ENCODE measurements around the gene SNX25.
"Not testable (repeated sequence)": the region's sequence is repeated elsewhere in the genome, so short reads cannot be mapped to it uniquely, and the experiment has no call there.

Gene SNX25

GRCh38 chr4:185329879-185330510, 120.6 kb downstream of the SNX25 start:
- not testable (repeated sequence) for H3K27me3 ChIP-seq (replicated peaks; ENCODE audit: control insufficient read depth, insufficient read depth, low read length, poor library complexity, severe bottlenecking); DNase-seq; H3K9me3 ChIP-seq (ENCODE audit: control insufficient read depth, low read length); H3K4me1 ChIP-seq (ENCODE audit: control insufficient read depth, insufficient read depth, low read length, poor library complexity, severe bottlenecking); H3K36me3 ChIP-seq (ENCODE audit: control insufficient read depth, insufficient read depth, low read length); H3K4me3 ChIP-seq (ENCODE audit: insufficient read depth, low read depth, low read length, poor library complexity, severe bottlenecking); H3K27ac ChIP-seq (ENCODE audit: insufficient read depth, low read length, poor library complexity, severe bottlenecking)

GRCh38 chr4:185332575-185333464, 123.4 kb downstream of the SNX25 start:
- Histone ChIP-seq H3K27ac (ENCODE audit: insufficient read depth, low read length, poor library complexity, severe bottlenecking) (no peak overlapping the region), H3K27me3 (replicated peaks; ENCODE audit: control insufficient read depth, insufficient read depth, low read length, poor library complexity, severe bottlenecking) (no peaks in the 10 kb centered on the region)

GRCh38 chr4:185334326-185334725, 124.9 kb downstream of the SNX25 start:
- Histone ChIP-seq H3K27ac (ENCODE audit: insufficient read depth, low read length, poor library complexity, severe bottlenecking) (no peak overlapping the region), H3K4me3 (ENCODE audit: insufficient read depth, low read depth, low read length, poor library complexity, severe bottlenecking) (no peak overlapping the region), H3K9me3 (ENCODE audit: control insufficient read depth, low read length) (no peaks in the 10 kb centered on the region), H3K4me1 (ENCODE audit: control insufficient read depth, insufficient read depth, low read length, poor library complexity, severe bottlenecking) (no peaks in the 10 kb centered on the region), H3K27me3 (replicated peaks; ENCODE audit: control insufficient read depth, insufficient read depth, low read length, poor library complexity, severe bottlenecking) (no peaks in the 10 kb centered on the region), H3K36me3 (ENCODE audit: control insufficient read depth, insufficient read depth, low read length) (no peaks in the 10 kb centered on the region)
- DNase-seq: no peak

More at GRCh38 chr4:185332575-185333464, 123.4 kb downstream of the SNX25 start:
- Histone ChIP-seq H3K4me1 (ENCODE audit: control insufficient read depth, insufficient read depth, low read length, poor library complexity, severe bottlenecking) (no peaks in the 10 kb centered on the region), H3K9me3 (ENCODE audit: control insufficient read depth, low read length) (no peaks in the 10 kb centered on the region), H3K36me3 (ENCODE audit: control insufficient read depth, insufficient read depth, low read length) (no peaks in the 10 kb centered on the region), H3K4me3 (ENCODE audit: insufficient read depth, low read depth, low read length, poor library complexity, severe bottlenecking) (no peak overlapping the region)
- no peak for DNase-seq

GRCh38 chr4:185335579-185335978, 126.2 kb downstream of the SNX25 start:
- Histone ChIP-seq H3K9me3 (ENCODE audit: control insufficient read depth, low read length) (no peaks in the 10 kb centered on the region), H3K4me3 (ENCODE audit: insufficient read depth, low read depth, low read length, poor library complexity, severe bottlenecking) (no peak overlapping the region), H3K27me3 (replicated peaks; ENCODE audit: control insufficient read depth, insufficient read depth, low read length, poor library complexity, severe bottlenecking) (no peaks in the 10 kb centered on the region), H3K4me1 (ENCODE audit: control insufficient read depth, insufficient read depth, low read length, poor library complexity, severe bottlenecking) (no peaks in the 10 kb centered on the region), H3K27ac (ENCODE audit: insufficient read depth, low read length, poor library complexity, severe bottlenecking) (no peak overlapping the region), H3K36me3 (ENCODE audit: control insufficient read depth, insufficient read depth, low read length) (no peaks in the 10 kb centered on the region)
- no peak for DNase-seq

- Histone ChIP-seq H3K36me3 (ENCODE audit: control insufficient read depth, insufficient read depth, low read length) (no peaks in the 10 kb centered on the region), H3K27ac (ENCODE audit: insufficient read depth, low read length, poor library complexity, severe bottlenecking) (no peak overlapping the region), H3K27me3 (replicated peaks; ENCODE audit: control insufficient read depth, insufficient read depth, low read length, poor library complexity, severe bottlenecking) (no peaks in the 10 kb centered on the region), H3K4me1 (ENCODE audit: control insufficient read depth, insufficient read depth, low read length, poor library complexity, severe bottlenecking) (peaks cover 1% of the 10 kb centered on the region), H3K4me3 (ENCODE audit: insufficient read depth, low read depth, low read length, poor library complexity, severe bottlenecking) (no peak overlapping the region), H3K9me3 (ENCODE audit: control insufficient read depth, low read length) (no peaks in the 10 kb centered on the region)
- DNase-seq: no peak
These were observed 130.5 kb downstream of the SNX25 start for GRCh38 chr4:185339941-185340340.

GRCh38 chr4:185341377-185341776, 132.0 kb downstream of the SNX25 start:
- H3K27ac ChIP-seq (ENCODE audit: insufficient read depth, low read length, poor library complexity, severe bottlenecking): no peak overlapping the region
- no peaks in the 10 kb centered on the region for H3K9me3 ChIP-seq (ENCODE audit: control insufficient read depth, low read length)
- no peaks in the 10 kb centered on the region for H3K36me3 ChIP-seq (ENCODE audit: control insufficient read depth, insufficient read depth, low read length)
- peaks cover 4% of the 10 kb centered on the region for H3K4me1 ChIP-seq (ENCODE audit: control insufficient read depth, insufficient read depth, low read length, poor library complexity, severe bottlenecking)
- H3K4me3 ChIP-seq (ENCODE audit: insufficient read depth, low read depth, low read length, poor library complexity, severe bottlenecking): no peak overlapping the region
- DNase-seq: no peak
- H3K27me3 ChIP-seq (replicated peaks; ENCODE audit: control insufficient read depth, insufficient read depth, low read length, poor library complexity, severe bottlenecking): no peaks in the 10 kb centered on the region

- Histone ChIP-seq H3K36me3 (ENCODE audit: control insufficient read depth, insufficient read depth, low read length) (peaks cover 1% of the 10 kb centered on the region), H3K27ac (ENCODE audit: insufficient read depth, low read length, poor library complexity, severe bottlenecking) (no peak overlapping the region)
These were observed 132.4 kb downstream of the SNX25 start for GRCh38 chr4:185341841-185342240.

GRCh38 chr4:185343726-185344581, 134.6 kb downstream of the SNX25 start:
- Histone ChIP-seq H3K9me3 (ENCODE audit: control insufficient read depth, low read length) (no peaks in the 10 kb centered on the region), H3K4me3 (ENCODE audit: insufficient read depth, low read depth, low read length, poor library complexity, severe bottlenecking) (no peak overlapping the region), H3K27ac (ENCODE audit: insufficient read depth, low read length, poor library complexity, severe bottlenecking) (no peak overlapping the region), H3K4me1 (ENCODE audit: control insufficient read depth, insufficient read depth, low read length, poor library complexity, severe bottlenecking) (peaks cover 4% of the 10 kb centered on the region), H3K36me3 (ENCODE audit: control insufficient read depth, insufficient read depth, low read length) (peaks cover 4% of the 10 kb centered on the region), H3K27me3 (replicated peaks; ENCODE audit: control insufficient read depth, insufficient read depth, low read length, poor library complexity, severe bottlenecking) (no peaks in the 10 kb centered on the region)
- no peak for DNase-seq

More at GRCh38 chr4:185341841-185342240, 132.4 kb downstream of the SNX25 start:
- peaks cover 4% of the 10 kb centered on the region for H3K4me1 ChIP-seq (ENCODE audit: control insufficient read depth, insufficient read depth, low read length, poor library complexity, severe bottlenecking)
- H3K4me3 ChIP-seq (ENCODE audit: insufficient read depth, low read depth, low read length, poor library complexity, severe bottlenecking): no peak overlapping the region
- no peaks in the 10 kb centered on the region for H3K27me3 ChIP-seq (replicated peaks; ENCODE audit: control insufficient read depth, insufficient read depth, low read length, poor library complexity, severe bottlenecking)
- no peaks in the 10 kb centered on the region for H3K9me3 ChIP-seq (ENCODE audit: control insufficient read depth, low read length)
- no peak for DNase-seq

DNA sequence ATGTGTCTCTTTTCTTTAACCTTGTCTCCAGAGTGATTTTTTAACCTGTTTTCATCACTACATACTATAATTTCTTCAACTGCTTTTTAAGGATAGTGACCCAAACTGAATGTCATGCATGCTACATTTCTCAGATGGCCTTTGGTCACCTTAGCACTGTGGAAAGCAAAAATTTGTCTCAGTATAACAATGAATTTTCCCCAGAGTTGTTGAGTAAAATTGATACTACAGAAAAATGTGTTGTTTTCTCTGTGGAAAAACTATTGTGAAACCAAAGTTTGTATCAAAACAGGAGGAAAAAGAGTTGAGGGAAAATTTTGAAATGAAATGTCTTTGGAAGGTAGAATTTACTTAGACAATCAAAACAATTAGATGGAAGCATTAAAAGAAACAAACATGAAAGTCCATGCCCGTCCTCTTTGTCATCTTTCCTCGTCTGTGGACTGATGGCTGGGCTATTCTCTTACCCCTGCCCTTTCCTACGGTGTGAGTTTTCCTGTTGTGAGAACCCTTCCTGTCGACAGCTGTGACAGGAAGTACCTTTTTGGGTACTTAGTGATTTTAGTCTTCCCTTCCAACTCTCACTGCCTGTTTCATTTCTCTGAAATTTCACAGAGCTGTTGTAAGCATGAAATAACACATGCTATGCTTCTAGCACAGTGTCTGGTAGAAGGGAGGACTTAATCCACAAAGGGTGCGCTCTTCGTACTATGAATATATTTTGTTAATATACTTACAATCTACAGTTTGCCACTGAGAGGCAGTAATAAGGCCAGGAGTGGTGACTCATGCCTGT, 135.5 kb downstream of the SNX25 start:
- Histone ChIP-seq H3K27me3 (replicated peaks; ENCODE audit: control insufficient read depth, insufficient read depth, low read length, poor library complexity, severe bottlenecking) (no peaks in the 10 kb centered on the region), H3K36me3 (ENCODE audit: control insufficient read depth, insufficient read depth, low read length) (peaks cover 4% of the 10 kb centered on the region), H3K9me3 (ENCODE audit: control insufficient read depth, low read length) (no peaks in the 10 kb centered on the region), H3K27ac (ENCODE audit: insufficient read depth, low read length, poor library complexity, severe bottlenecking) (no peak overlapping the region), H3K4me3 (ENCODE audit: insufficient read depth, low read depth, low read length, poor library complexity, severe bottlenecking) (no peak overlapping the region), H3K4me1 (ENCODE audit: control insufficient read depth, insufficient read depth, low read length, poor library complexity, severe bottlenecking) (peaks cover 4% of the 10 kb centered on the region)
- no peak for DNase-seq

Data from effector memory CD4-positive, alpha-beta T cell (primary cell).